Fibroblast of mammary gland (primary cell): Measurements from ENCODE around the gene SPRY4.
"Not testable (repeated sequence)": the region's sequence is repeated elsewhere in the genome, so short reads cannot be mapped to it uniquely, and the experiment has no call there.

Experiments
- DNase-seq: peaks from one replicate; pipeline ENCODE4 v3.0.0-alpha.2; 2010; ENCODE audit warnings: low read depth
- H3K4me3 ChIP-seq: 2 replicates; pipeline ENCODE4 v1.5.1; 2011; ENCODE audit warnings: low read depth, mild to moderate bottlenecking, low read length, moderate library complexity; ENCODE audit not compliant: control insufficient read depth
- TF ChIP-seq, protein P1 (sequence below): conservative IDR thresholded peaks from 2 replicates; pipeline ENCODE4 v1.5.1; 2011; ENCODE audit warnings: low read depth, low read length, inconsistent platforms; ENCODE audit not compliant: control insufficient read depth, insufficient read depth

The SPRY4 gene

DNA sequence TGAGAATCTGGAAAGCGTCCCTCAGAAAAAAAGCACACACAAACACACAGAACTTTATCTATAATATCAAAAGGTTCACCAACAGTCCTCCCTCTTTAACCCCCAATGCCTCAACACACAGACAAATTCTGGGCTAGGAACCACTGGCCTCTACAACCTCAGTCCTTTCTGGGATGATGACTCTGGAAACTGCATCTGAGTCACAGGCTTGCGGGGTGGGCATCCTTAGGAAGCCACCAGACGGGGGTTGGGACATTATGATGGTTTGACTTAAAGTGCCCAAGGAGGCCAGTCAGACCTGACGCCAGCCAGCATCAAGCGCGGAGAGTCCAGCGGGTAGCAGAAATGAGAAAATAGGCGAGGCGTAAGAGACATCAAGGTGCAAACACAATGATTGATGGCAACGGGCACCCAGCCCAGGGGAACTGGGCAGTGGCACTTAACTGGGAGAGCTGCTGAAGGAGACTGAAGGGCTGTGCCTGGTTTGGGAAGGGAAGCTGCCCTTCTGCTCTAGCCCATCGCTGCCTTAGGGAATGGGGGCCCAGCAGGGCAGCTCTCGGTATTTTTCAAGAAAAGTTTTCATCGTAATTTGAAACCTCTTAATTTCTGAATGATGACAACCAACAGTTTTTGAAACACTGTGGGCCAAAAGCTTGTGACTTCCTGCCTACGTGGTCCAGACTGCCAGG lies 20.7 kb downstream of the SPRY4 start:
- TF ChIP-seq, protein P1, sequence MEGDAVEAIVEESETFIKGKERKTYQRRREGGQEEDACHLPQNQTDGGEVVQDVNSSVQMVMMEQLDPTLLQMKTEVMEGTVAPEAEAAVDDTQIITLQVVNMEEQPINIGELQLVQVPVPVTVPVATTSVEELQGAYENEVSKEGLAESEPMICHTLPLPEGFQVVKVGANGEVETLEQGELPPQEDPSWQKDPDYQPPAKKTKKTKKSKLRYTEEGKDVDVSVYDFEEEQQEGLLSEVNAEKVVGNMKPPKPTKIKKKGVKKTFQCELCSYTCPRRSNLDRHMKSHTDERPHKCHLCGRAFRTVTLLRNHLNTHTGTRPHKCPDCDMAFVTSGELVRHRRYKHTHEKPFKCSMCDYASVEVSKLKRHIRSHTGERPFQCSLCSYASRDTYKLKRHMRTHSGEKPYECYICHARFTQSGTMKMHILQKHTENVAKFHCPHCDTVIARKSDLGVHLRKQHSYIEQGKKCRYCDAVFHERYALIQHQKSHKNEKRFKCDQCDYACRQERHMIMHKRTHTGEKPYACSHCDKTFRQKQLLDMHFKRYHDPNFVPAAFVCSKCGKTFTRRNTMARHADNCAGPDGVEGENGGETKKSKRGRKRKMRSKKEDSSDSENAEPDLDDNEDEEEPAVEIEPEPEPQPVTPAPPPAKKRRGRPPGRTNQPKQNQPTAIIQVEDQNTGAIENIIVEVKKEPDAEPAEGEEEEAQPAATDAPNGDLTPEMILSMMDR, result no peak
- DNase-seq, result no peak
- H3K4me3 ChIP-seq, result no peak overlapping the region

DNA sequence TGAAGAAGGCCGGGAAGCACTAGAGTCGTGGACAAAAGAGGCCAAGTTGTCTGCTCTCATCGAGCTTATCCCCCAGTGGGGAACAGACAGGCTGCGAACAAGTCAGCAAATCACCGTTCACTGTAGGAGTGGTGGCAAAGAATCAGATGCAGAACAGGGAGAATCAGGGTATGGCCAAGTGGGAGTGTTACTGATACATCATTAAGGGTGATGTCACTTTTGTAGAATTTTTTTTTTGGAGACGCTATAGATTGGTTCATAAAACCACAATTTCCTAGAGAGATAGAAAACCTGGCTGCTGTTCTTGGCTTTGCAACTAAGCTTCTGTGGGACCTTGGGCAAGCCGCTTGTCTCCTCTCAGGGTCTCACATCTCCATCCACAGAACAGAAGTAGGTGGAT lies 21.3 kb downstream of the SPRY4 start:
- DNase-seq, result peak; percentile 53
- TF ChIP-seq, protein P1, result no peak
- H3K4me3 ChIP-seq, result no peak overlapping the region

DNA sequence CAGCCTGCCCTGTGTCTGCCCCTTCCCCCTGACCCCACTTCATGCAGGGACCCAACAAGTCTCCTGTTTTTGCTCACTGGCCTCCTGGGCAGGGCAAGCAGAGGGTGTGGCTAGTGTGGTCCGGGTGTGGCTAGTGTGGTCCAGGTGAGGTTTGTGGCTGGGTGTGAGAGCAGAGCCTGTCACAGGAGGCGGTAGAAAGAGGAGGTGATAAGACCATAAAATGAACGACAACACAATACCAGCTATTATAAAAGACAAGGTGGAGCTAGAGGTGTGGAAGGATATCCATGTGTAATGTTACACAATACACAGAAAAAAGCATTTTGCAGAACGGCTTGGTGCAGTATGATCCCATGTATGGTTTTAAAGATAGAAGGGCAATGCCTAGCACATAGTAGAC lies 23.3 kb downstream of the SPRY4 start:
- no peak overlapping the region for H3K4me3 ChIP-seq
- DNase-seq, result no peak
- TF ChIP-seq, protein P1, result no peak

DNA sequence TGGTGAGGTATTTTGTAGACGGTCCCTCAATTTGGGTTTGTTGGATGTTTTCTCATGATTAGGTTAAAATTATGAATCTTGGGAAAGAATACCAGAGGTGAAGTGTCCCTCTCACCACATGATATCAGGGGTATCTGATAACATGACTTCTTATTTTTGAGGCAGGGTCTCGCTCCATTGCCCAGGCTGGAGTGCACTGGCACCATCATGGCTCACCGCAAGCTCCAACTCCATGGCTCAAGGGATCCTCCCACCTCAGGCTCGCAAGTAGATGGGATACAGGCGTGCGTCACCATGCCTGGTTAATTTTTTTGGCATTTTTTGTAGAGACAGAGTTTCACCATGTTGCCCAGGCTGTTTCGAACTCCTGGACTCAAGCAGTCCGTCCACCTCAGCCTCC lies 24.1 kb downstream of the SPRY4 start:
- TF ChIP-seq, protein P1, result no peak
- no peak overlapping the region for H3K4me3 ChIP-seq
- DNase-seq, result no peak

DNA sequence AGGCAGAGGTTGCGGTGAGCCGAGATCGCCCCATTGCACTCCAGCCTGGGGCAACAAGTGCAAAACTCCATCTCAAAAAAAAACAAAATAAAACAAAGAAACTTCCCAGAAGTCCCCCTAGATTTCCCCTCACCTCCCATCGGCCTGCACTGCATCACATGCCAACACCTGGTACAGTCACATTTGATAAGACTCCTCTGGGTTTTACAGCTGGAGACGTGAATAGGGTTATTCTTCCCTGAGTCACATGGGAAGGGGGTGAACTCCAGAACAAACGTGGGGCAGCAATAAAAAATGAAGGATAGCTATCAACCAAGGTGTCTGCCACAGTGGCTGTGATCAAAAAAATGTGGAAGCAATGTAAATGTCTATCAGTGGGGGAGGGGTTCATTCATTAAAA lies 26.0 kb downstream of the SPRY4 start:
- no peak overlapping the region for H3K4me3 ChIP-seq
- no peak for DNase-seq
- TF ChIP-seq, protein P1, result no peak

DNA sequence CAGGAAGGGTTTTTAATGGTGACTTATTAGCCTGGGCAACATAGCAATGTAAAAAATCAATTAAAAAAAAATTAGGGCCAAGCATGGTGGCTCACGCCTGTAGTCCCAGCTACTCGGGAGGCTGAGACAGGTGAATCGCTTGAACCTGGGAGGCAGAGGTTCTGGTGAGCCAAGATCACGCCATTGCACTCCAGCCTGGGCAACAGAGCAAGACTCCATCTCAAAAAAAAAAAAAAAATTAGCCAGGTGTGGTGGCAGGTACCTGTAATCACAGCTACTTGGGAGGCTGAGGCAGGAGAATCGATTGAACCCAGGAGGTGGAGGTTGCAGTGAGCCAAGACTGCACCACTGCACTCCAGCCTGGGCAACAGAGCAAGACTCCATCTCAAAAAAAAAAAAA lies 27.0 kb downstream of the SPRY4 start:
- not testable (repeated sequence) for H3K4me3 ChIP-seq, DNase-seq

DNA sequence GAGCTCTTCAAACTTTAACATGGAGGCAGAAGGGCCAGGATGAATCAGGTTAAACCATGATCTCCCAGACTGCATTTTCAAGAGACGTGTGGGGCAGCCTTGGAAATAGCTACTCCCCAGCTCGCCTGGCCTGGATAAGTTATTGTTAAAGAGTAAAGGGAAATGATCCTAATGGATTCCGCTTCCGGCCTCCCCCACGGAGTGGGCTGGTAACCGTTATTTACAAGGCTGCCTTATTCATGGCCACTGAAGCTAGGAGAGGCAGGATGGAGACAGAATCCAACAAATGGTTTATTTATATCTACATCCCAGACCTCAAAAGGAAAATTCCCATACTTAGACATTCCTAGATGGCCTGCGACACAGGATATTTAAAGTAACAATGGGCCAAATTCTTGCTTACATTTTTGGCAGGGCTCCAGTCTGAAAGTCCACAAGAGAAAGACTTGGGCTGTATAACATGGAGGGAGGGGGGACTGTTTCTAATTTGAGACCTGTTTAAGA lies 27.9 kb downstream of the SPRY4 start:
- no peak overlapping the region for H3K4me3 ChIP-seq
- TF ChIP-seq, protein P1, result no peak
- DNase-seq, result no peak
